ENCODE results near the gene IQCH. TPM values are rescaled to one million over a fixed set of nuclear protein-coding genes. Genes with fewer than 3 reads are reported as not detected.

IQCH gene
- total and polyA plus RNA-seq, 9 of the 15 experiments (the other 6 are each of a cell fraction or from before 2014, with no cell fraction given): 1.8 to 3.9 (median 2.7) TPM

DNA sequence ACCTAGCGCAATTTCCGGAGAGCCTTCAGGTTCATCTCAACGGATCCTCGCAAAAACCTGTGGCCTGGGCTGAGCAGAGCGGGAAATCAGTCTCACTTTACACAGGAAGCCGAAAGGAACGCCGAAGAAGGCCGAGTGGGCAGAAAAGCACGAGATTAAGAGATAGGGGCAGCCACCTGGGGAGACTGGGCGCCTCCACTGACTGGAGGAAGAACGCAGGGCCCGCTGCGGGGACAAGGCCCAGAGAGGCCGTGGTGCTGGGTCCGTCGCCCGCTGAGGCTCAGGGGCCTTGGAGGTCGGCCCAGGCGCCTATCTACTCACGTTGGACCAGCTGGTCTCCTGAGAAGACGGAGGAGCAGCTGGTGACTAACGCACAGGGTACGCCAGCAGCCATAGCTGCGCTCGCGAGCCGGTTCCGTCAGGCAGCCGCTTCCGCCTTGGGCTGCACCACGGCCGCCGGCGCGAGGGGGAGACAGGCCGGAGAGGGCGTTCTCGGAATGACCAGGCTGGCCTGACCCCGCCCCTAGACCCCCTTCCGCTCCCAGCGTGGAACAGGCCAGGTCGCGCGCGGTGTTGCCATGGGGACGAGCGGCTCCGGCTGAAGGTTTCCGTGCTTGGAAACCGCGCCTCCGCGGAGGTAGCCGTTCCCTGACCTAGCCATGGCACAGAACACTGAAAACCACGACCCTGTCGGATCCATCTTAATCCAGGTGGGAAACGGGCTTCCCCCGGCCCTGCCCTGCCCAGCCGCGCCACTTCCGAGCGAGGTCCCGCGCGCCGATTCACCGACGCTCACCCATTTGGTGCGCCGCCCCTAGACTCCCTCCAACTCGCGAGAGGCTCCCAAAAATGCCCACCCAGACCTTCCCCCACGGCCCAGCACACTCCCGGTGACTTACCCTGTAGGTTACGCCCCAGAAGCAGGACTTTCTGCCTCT, at the start of gene IQCH, which contains the start of gene AAGAB (continued):
- TF ChIP-seq, protein P1, sequence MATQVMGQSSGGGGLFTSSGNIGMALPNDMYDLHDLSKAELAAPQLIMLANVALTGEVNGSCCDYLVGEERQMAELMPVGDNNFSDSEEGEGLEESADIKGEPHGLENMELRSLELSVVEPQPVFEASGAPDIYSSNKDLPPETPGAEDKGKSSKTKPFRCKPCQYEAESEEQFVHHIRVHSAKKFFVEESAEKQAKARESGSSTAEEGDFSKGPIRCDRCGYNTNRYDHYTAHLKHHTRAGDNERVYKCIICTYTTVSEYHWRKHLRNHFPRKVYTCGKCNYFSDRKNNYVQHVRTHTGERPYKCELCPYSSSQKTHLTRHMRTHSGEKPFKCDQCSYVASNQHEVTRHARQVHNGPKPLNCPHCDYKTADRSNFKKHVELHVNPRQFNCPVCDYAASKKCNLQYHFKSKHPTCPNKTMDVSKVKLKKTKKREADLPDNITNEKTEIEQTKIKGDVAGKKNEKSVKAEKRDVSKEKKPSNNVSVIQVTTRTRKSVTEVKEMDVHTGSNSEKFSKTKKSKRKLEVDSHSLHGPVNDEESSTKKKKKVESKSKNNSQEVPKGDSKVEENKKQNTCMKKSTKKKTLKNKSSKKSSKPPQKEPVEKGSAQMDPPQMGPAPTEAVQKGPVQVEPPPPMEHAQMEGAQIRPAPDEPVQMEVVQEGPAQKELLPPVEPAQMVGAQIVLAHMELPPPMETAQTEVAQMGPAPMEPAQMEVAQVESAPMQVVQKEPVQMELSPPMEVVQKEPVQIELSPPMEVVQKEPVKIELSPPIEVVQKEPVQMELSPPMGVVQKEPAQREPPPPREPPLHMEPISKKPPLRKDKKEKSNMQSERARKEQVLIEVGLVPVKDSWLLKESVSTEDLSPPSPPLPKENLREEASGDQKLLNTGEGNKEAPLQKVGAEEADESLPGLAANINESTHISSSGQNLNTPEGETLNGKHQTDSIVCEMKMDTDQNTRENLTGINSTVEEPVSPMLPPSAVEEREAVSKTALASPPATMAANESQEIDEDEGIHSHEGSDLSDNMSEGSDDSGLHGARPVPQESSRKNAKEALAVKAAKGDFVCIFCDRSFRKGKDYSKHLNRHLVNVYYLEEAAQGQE (IDR thresholded peaks at IDR 0.05; ENCODE audit: borderline replicate concordance): peak; percentile 51
- TF ChIP-seq, protein P1 (CRISPR knock-in tag; IDR thresholded peaks at IDR 0.05; ENCODE audit: low read depth): peak; percentile 38; the same call in 1 of the 2 replicates
- TF ChIP-seq SMAD3 (CRISPR knock-in tag; conservative IDR thresholded peaks at IDR 0.05): no peak
- TF ChIP-seq CHD4 (IDR thresholded peaks at IDR 0.05; ENCODE audit: insufficient read depth, insufficient replicate concordance, low read depth, low read length, poor library complexity, severe bottlenecking): no peak
- TF ChIP-seq, protein P2, sequence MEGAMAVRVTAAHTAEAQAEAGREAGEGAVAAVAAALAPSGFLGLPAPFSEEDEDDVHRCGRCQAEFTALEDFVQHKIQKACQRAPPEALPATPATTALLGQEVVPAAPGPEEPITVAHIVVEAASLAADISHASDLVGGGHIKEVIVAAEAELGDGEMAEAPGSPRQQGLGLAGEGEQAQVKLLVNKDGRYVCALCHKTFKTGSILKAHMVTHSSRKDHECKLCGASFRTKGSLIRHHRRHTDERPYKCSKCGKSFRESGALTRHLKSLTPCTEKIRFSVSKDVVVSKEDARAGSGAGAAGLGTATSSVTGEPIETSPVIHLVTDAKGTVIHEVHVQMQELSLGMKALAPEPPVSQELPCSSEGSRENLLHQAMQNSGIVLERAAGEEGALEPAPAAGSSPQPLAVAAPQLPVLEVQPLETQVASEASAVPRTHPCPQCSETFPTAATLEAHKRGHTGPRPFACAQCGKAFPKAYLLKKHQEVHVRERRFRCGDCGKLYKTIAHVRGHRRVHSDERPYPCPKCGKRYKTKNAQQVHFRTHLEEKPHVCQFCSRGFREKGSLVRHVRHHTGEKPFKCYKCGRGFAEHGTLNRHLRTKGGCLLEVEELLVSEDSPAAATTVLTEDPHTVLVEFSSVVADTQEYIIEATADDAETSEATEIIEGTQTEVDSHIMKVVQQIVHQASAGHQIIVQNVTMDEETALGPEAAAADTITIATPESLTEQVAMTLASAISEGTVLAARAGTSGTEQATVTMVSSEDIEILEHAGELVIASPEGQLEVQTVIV (CRISPR knock-in tag; IDR thresholded peaks at IDR 0.05; ENCODE audit: borderline replicate concordance): no peak
- TF ChIP-seq TBP (optimal IDR thresholded peaks at IDR 0.05; ENCODE audit: low read depth, low read length): peak; percentile 97
- TF ChIP-seq, protein P3, sequence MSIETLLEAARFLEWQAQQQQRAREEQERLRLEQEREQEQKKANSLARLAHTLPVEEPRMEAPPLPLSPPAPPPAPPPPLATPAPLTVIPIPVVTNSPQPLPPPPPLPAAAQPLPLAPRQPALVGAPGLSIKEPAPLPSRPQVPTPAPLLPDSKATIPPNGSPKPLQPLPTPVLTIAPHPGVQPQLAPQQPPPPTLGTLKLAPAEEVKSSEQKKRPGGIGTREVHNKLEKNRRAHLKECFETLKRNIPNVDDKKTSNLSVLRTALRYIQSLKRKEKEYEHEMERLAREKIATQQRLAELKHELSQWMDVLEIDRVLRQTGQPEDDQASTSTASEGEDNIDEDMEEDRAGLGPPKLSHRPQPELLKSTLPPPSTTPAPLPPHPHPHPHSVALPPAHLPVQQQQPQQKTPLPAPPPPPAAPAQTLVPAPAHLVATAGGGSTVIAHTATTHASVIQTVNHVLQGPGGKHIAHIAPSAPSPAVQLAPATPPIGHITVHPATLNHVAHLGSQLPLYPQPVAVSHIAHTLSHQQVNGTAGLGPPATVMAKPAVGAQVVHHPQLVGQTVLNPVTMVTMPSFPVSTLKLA (conservative IDR thresholded peaks at IDR 0.05): peak; percentile 78 to 91
- TF ChIP-seq EP300 (IDR thresholded peaks at IDR 0.05; ENCODE audit: low read length): no peak; the same call in 1 of the 2 replicates
- TF ChIP-seq MBD2 (IDR thresholded peaks at IDR 0.05; ENCODE audit: borderline replicate concordance, low read depth): peak; percentile 99
- TF ChIP-seq, protein P4, sequence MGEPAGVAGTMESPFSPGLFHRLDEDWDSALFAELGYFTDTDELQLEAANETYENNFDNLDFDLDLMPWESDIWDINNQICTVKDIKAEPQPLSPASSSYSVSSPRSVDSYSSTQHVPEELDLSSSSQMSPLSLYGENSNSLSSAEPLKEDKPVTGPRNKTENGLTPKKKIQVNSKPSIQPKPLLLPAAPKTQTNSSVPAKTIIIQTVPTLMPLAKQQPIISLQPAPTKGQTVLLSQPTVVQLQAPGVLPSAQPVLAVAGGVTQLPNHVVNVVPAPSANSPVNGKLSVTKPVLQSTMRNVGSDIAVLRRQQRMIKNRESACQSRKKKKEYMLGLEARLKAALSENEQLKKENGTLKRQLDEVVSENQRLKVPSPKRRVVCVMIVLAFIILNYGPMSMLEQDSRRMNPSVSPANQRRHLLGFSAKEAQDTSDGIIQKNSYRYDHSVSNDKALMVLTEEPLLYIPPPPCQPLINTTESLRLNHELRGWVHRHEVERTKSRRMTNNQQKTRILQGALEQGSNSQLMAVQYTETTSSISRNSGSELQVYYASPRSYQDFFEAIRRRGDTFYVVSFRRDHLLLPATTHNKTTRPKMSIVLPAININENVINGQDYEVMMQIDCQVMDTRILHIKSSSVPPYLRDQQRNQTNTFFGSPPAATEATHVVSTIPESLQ (CRISPR knock-in tag; IDR thresholded peaks at IDR 0.05): no peak
- TF ChIP-seq GATAD2B (IDR thresholded peaks at IDR 0.05; ENCODE audit: borderline replicate concordance): peak; percentile 83; the same call in 1 of the 2 replicates

Measured in K562 (cell line).